AG10803 (cell line): ENCODE data around the gene PRDM16.

Source experiments
- DNase-seq: peaks from one replicate; pipeline ENCODE4 v3.0.0; 2010; ENCODE audit warnings: low read depth
- H3K4me3 ChIP-seq: 2 replicates; pipeline ENCODE4 v1.5.1; 2011; ENCODE audit warnings: mild to moderate bottlenecking, low read length, control low read depth
- CTCF ChIP-seq: conservative IDR thresholded peaks from 2 replicates; pipeline ENCODE4 v1.5.1; 2011; ENCODE audit warnings: mild to moderate bottlenecking, low read length, control low read depth, inconsistent platforms

PRDM16 gene

GRCh38 chr1:3079381-3080052, 10.5 kb downstream of the PRDM16 start:
- no peak for TF ChIP-seq CTCF
- H3K4me3 ChIP-seq, result no peak overlapping the region
- no peak for DNase-seq

- no peak for DNase-seq
- no peak for TF ChIP-seq CTCF
- H3K4me3 ChIP-seq, result no peak overlapping the region
Measured at GRCh38 chr1:3080053-3080955, 11.3 kb downstream of the PRDM16 start.

GRCh38 chr1:3081171-3081683, 12.2 kb downstream of the PRDM16 start:
- DNase-seq, result no peak
- H3K4me3 ChIP-seq, result no peak overlapping the region
- TF ChIP-seq CTCF, result no peak

- TF ChIP-seq CTCF, result no peak
- no peak for DNase-seq
- no peak overlapping the region for H3K4me3 ChIP-seq
Measured at GRCh38 chr1:3082051-3082450, 13.0 kb downstream of the PRDM16 start.

GRCh38 chr1:3082571-3083516, 13.8 kb downstream of the PRDM16 start:
- DNase-seq, result no peak
- no peak overlapping the region for H3K4me3 ChIP-seq
- TF ChIP-seq CTCF, result no peak

GRCh38 chr1:3084154-3084553, 15.2 kb downstream of the PRDM16 start:
- H3K4me3 ChIP-seq, result no peak overlapping the region
- TF ChIP-seq CTCF, result no peak
- no peak for DNase-seq
